Retinal pigment epithelial cell (primary cell): ENCODE measurements around the gene ELAVL2.

Experiments used
- DNase-seq: peaks from one replicate; pipeline ENCODE4 v3.0.0-alpha.2; 2010; ENCODE audit warnings: low read depth
- H3K4me3 ChIP-seq: 2 replicates; pipeline ENCODE4 v1.5.1; 2011; ENCODE audit warnings: mild to moderate bottlenecking, low read length, control low read depth, moderate library complexity
- TF ChIP-seq, protein P1 (sequence below): conservative IDR thresholded peaks from 2 replicates; pipeline ENCODE4 v1.5.1; 2011; ENCODE audit warnings: low read depth, low read length, control low read depth, inconsistent platforms

Gene ELAVL2

GRCh38 chr9:23820451-23821374 is 5.3 kb downstream of the ELAVL2 start:
- TF ChIP-seq, protein P1, sequence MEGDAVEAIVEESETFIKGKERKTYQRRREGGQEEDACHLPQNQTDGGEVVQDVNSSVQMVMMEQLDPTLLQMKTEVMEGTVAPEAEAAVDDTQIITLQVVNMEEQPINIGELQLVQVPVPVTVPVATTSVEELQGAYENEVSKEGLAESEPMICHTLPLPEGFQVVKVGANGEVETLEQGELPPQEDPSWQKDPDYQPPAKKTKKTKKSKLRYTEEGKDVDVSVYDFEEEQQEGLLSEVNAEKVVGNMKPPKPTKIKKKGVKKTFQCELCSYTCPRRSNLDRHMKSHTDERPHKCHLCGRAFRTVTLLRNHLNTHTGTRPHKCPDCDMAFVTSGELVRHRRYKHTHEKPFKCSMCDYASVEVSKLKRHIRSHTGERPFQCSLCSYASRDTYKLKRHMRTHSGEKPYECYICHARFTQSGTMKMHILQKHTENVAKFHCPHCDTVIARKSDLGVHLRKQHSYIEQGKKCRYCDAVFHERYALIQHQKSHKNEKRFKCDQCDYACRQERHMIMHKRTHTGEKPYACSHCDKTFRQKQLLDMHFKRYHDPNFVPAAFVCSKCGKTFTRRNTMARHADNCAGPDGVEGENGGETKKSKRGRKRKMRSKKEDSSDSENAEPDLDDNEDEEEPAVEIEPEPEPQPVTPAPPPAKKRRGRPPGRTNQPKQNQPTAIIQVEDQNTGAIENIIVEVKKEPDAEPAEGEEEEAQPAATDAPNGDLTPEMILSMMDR, result no peak
- no peak for DNase-seq
- H3K4me3 ChIP-seq, result peak overlapping the region; percentile 47

GRCh38 chr9:23819403-23819802 is 6.6 kb downstream of the ELAVL2 start:
- TF ChIP-seq, protein P1, result no peak

DNA sequence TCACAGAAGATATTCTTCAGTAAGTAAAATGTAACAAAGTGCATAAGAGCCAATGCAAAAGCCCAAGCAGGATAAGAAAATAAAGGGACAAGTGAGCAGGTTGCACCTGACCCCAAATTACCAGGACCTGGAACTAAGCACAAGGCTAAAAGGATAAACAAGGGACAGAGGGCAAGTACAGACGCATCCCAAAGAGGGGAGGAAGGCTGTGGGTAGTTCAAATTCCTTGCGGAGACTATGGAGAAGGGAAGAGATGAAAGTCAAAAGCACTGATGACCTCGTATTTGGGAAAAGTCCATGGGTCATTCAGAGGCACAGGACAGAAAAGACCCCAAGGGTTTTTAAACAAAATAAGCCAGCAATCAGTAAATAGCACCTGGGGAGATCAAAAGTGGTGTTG is 11.8 kb downstream of the ELAVL2 start:
- no peak overlapping the region for H3K4me3 ChIP-seq
- TF ChIP-seq, protein P1, result no peak
- no peak for DNase-seq

More at GRCh38 chr9:23819403-23819802, 6.6 kb downstream of the ELAVL2 start:
- DNase-seq, result no peak
- H3K4me3 ChIP-seq, result no peak overlapping the region

- H3K4me3 ChIP-seq, result no peak overlapping the region
- TF ChIP-seq, protein P1, result no peak
- no peak for DNase-seq
Measured at GRCh38 chr9:23812673-23813072, 13.4 kb downstream of the ELAVL2 start.

GRCh38 chr9:23811633-23812032 is 14.4 kb downstream of the ELAVL2 start:
- no peak for DNase-seq
- no peak overlapping the region for H3K4me3 ChIP-seq
- TF ChIP-seq, protein P1, result no peak

DNA sequence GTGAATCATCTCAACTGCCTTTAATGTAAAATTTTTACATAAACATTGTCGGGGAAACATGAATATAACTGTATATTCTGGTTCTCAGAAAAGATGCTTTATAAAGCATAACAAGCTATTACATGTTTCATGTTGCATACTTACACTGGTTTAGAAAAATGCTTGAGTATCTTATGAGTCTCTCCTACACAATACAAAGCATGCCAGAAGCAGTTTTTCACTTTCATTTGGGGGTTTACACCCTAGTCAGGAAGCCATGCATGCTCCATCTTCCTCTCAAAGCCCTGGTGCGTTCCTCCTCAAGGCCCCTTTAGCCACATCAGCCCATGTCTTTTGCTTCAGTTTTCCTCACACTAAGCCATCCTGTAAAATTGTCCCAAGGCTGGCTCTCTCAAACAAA is 22.8 kb downstream of the ELAVL2 start:
- TF ChIP-seq, protein P1, result no peak
- H3K4me3 ChIP-seq, result no peak overlapping the region
- no peak for DNase-seq

- TF ChIP-seq, protein P1, result no peak
- no peak for DNase-seq
- H3K4me3 ChIP-seq, result no peak overlapping the region
Measured at GRCh38 chr9:23801523-23801922, 24.5 kb downstream of the ELAVL2 start.
